Adrenal gland (tissue), 12 donors: ENCODE data around the gene TMED10. TPM values are rescaled to one million over a fixed set of nuclear protein-coding genes. Genes with fewer than 3 reads are reported as not detected.

Experiments used
- DNase-seq, 7 donors: peaks; one replicate each; pipeline ENCODE4 v3.0.0-alpha.2; 2019 to 2020
- H3K27ac ChIP-seq, 5 donors: fragments of 200-600 bp; sonication (generic) in 4 of 5; 1 replicate in 3 of 5; 2 replicates in 2 of 5; pipeline versions ENCODE4 v1.5.1 to v1.8.0; 2016 to 2020; ENCODE audit warnings: mild to moderate bottlenecking in 1 of 5
- H3K27me3 ChIP-seq: fragments of 200-600 bp; 2 replicates; pipeline ENCODE4 v1.8.0; 2021
- H3K36me3 ChIP-seq, 2 donors: fragments of 200-600 bp; replicated peaks in 1 of 2; 1 replicate in 1 of 2; 2 replicates in 1 of 2; pipeline versions ENCODE4 v1.5.1 to v1.8.0; 2018 to 2022
- H3K4me1 ChIP-seq, 2 donors: fragments of 200-600 bp; replicated peaks in 1 of 2; 1 replicate in 1 of 2; 2 replicates in 1 of 2; pipeline versions ENCODE4 v1.5.1 to v1.8.0; 2018 to 2021
- H3K4me3 ChIP-seq, 4 donors: fragments of 200-600 bp; sonication (generic) in 3 of 4; one replicate each; pipeline ENCODE4 v1.5.1; 2016 to 2018
- H3K9me3 ChIP-seq, 3 donors: fragments of 200-600 bp; sonication (generic) in 1 of 3; replicated peaks in 1 of 3; 1 replicate in 2 of 3; 2 replicates in 1 of 3; pipeline versions ENCODE4 v1.5.1 to v1.8.0; 2016 to 2021
- POLR2A ChIP-seq, 2 donors: fragments of 450-650 bp; IDR thresholded peaks; one replicate each; pipeline ENCODE4 v1.6.1; 2017; ENCODE audit warnings: antibody characterized with exemption in 2 of 2, mild to moderate bottlenecking in 2 of 2, moderate library complexity in 1 of 2
- WGBS, 4 donors: extraction: QIAGEN DNeasy Blood & Tissue Kit in 2 of 4; methylation state at CpG; one replicate each; pipeline versions ENCODE4 v1.1.5 to v1.1.7; 2013 to 2017; 5-methylcytosine and 5-hydroxymethylcytosine counted together
- intact Hi-C, 2 donors: fragments of 100-400 bp; cut with DNase I; formaldehyde crosslinking; loops; one replicate each; pipeline versions ENCODE4 v1.14.1 to v1.15.0; 2022 to 2023
- polyA plus RNA-seq, 3 donors: library from polyadenylated mRNA; stranded (reverse); fragments of 200-250 nt in 2 of 3; fragments of 350-450 nt in 1 of 3; fragmentation: Illumina TruSeq in 1 of 3; extraction: RNeasy Lipid Tissue Mini Kit (QIAGEN cat#74804) in 1 of 3; gene quantifications; one replicate each; pipeline ENCODE4 v1.2.3, GENCODE V29; 2013 to 2014
- total RNA-seq, 9 donors: library from RNA; depleted of rRNA in 4 of 9; stranded (reverse); fragments of >200 nt in 4 of 9; fragments of 120-200 nt in 1 of 9; fragmentation: NEBNext Ultra II Directional in 1 of 9; extraction: Animal tissue kit (Norgen Biotek cat#: 25700) in 1 of 9; gene quantifications; one replicate each; pipeline versions ENCODE4 v1.1.0 to v1.2.4, GENCODE V29; 2013 to 2023
- TF ChIP-seq, protein P1 (sequence below), 6 experiments: fragments of 450-650 bp in 4 of 6; fragments of 200-600 bp in 2 of 6; sonication (generic) in 1 of 6; IDR thresholded peaks; 1 replicate in 5 of 6; 2 replicates in 1 of 6; pipeline versions ENCODE4 v1.5.1 to v1.8.0; 2016 to 2021; ENCODE audit warnings: antibody characterized with exemption in 6 of 6, mild to moderate bottlenecking in 2 of 6, moderate library complexity in 1 of 6
- donor health status: healthy with polysubstance abuse.
- donor health status: Bipolar disorder and iron deficiency.
- donor health status: DM: yes; HTN: yes; CAD: no.
- donor health status: DM: no; HTN: no; CAD: no.
- donor health status: DM: no; HTN: no; CAD: no.
- donor health status: DM: yes; HTN: yes; CAD: no.

TMED10 gene
- total and polyA plus RNA-seq, 12 donors = 33.7 to 532 (median 319) TPM

GRCh38 chr14:75208843-75209242 is 32.4 kb upstream of the TMED10 start:
- Histone ChIP-seq H3K4me3 (no peak overlapping the region), H3K9me3 (no peaks in the 10 kb centered on the region), H3K27me3 (no peaks in the 10 kb centered on the region), H3K36me3 (no peaks in the 10 kb centered on the region), H3K27ac (no peak overlapping the region), H3K4me1 (no peaks in the 10 kb centered on the region)
- 93 to 95% (median 94%) methylated on average over 6 of the region's 6 CpGs for WGBS, 4 donors
- no peak for TF ChIP-seq POLR2A (IDR thresholded peaks at IDR 0.05)
- TF ChIP-seq, protein P1, sequence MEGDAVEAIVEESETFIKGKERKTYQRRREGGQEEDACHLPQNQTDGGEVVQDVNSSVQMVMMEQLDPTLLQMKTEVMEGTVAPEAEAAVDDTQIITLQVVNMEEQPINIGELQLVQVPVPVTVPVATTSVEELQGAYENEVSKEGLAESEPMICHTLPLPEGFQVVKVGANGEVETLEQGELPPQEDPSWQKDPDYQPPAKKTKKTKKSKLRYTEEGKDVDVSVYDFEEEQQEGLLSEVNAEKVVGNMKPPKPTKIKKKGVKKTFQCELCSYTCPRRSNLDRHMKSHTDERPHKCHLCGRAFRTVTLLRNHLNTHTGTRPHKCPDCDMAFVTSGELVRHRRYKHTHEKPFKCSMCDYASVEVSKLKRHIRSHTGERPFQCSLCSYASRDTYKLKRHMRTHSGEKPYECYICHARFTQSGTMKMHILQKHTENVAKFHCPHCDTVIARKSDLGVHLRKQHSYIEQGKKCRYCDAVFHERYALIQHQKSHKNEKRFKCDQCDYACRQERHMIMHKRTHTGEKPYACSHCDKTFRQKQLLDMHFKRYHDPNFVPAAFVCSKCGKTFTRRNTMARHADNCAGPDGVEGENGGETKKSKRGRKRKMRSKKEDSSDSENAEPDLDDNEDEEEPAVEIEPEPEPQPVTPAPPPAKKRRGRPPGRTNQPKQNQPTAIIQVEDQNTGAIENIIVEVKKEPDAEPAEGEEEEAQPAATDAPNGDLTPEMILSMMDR (IDR thresholded peaks at IDR 0.05) = no peak
- DNase-seq = no peak
- intact Hi-C loops = no loop called here

- Histone ChIP-seq H3K36me3 (no peaks in the 10 kb centered on the region), H3K27ac (no peak overlapping the region), H3K27me3 (no peaks in the 10 kb centered on the region), H3K4me3 (peak overlapping the region in 1 of 4 donors; percentile 6), H3K9me3 (no peaks in the 10 kb centered on the region), H3K4me1 (no peaks in the 10 kb centered on the region)
- DNase-seq = no peak
- no peak for TF ChIP-seq POLR2A (IDR thresholded peaks at IDR 0.05)
- TF ChIP-seq, protein P1 (IDR thresholded peaks at IDR 0.05) = no peak
- WGBS, 4 donors = 94 to 97% (median 95%) methylated on average over 3 of the region's 3 CpGs
- intact Hi-C loops = no loop called here
Observed at GRCh38 chr14:75206190-75206589, 29.8 kb upstream of the TMED10 start.

- no peaks in the 10 kb centered on the region for H3K27me3 ChIP-seq
- H3K27ac ChIP-seq = no peak overlapping the region
- TF ChIP-seq, protein P1 (IDR thresholded peaks at IDR 0.05) = no peak
- no peak for TF ChIP-seq POLR2A (IDR thresholded peaks at IDR 0.05)
- no peak for DNase-seq
- WGBS, 4 donors = 72 to 81% (median 76%) methylated on average over 3 of the region's 3 CpGs
- H3K4me1 ChIP-seq = no peaks in the 10 kb centered on the region
- no peaks in the 10 kb centered on the region for H3K36me3 ChIP-seq
- H3K4me3 ChIP-seq = no peak overlapping the region
- no peaks in the 10 kb centered on the region for H3K9me3 ChIP-seq
- intact Hi-C loops = no loop called here
Observed at GRCh38 chr14:75205591-75205990, 29.2 kb upstream of the TMED10 start.

- no peak for DNase-seq
- H3K9me3 ChIP-seq = no peaks in the 10 kb centered on the region
- no peak overlapping the region for H3K4me3 ChIP-seq
- intact Hi-C loops = no loop called here
- no peaks in the 10 kb centered on the region for H3K36me3 ChIP-seq
- no peak overlapping the region for H3K27ac ChIP-seq
- H3K27me3 ChIP-seq = no peaks in the 10 kb centered on the region
- no peaks in the 10 kb centered on the region for H3K4me1 ChIP-seq
- 71 to 85% (median 79%) methylated on average over 3 of the region's 3 CpGs for WGBS, 4 donors
- TF ChIP-seq, protein P1 (IDR thresholded peaks at IDR 0.05) = no peak
Observed at GRCh38 chr14:75204116-75204515, 27.7 kb upstream of the TMED10 start.
